Common myeloid progenitor, CD34-positive (primary cell): ENCODE data around the gene ANKRD18B.
"Not testable (repeated sequence)": the region's sequence is repeated elsewhere in the genome, so short reads cannot be mapped to it uniquely, and the experiment has no call there.

Experiments
- CTCF ChIA-PET: fragments of 350-600 bp; sonication (Branson Sonifier 250); formaldehyde crosslinking; loops from one replicate; lab custom pipeline; 2021; ENCODE audit warnings: antibody characterized with exemption; lab: Charles Lee
- POLR2A ChIA-PET: fragments of 350-600 bp; sonication (Branson Sonifier 250); formaldehyde crosslinking; loops from one replicate; lab custom pipeline; 2021; ENCODE audit warnings: antibody characterized with exemption; lab: Charles Lee
- DNase-seq, 3 donors: peaks; one replicate each; pipeline versions ENCODE4 v3.0.0 to v3.0.0-alpha.2; 2013
- H3K27ac ChIP-seq, 2 experiments: 1 replicate in 1 of 2; 2 replicates in 1 of 2; pipeline ENCODE4 v1.7.0; 2013; ENCODE audit warnings: inconsistent platforms in 2 of 2, low read length in 2 of 2, mild to moderate bottlenecking in 2 of 2, low read depth in 1 of 2, moderate library complexity in 1 of 2; ENCODE audit not compliant: severe bottlenecking in 2 of 2, insufficient read depth in 1 of 2, poor library complexity in 1 of 2
- H3K27me3 ChIP-seq, 5 experiments: replicated peaks in 2 of 5; 1 replicate in 3 of 5; 2 replicates in 2 of 5; pipeline versions ENCODE4 v1.6.1 to v1.7.0; 2013; ENCODE audit warnings: low read length in 4 of 5, mild to moderate bottlenecking in 2 of 5, moderate library complexity in 2 of 5, inconsistent platforms in 1 of 5; ENCODE audit not compliant: insufficient read depth in 5 of 5, control insufficient read depth in 4 of 5
- H3K36me3 ChIP-seq, 4 experiments: 1 replicate in 2 of 4; 2 replicates in 2 of 4; pipeline versions ENCODE4 v1.6.1 to v1.7.0; 2013; ENCODE audit warnings: low read length in 3 of 4, control low read depth in 1 of 4, mild to moderate bottlenecking in 1 of 4; ENCODE audit not compliant: control insufficient read depth in 4 of 4, insufficient read depth in 4 of 4
- H3K4me1 ChIP-seq, 4 experiments: 1 replicate in 3 of 4; 2 replicates in 1 of 4; pipeline versions ENCODE4 v1.6.1 to v1.7.1; 2013; ENCODE audit warnings: low read length in 3 of 4, mild to moderate bottlenecking in 3 of 4, control low read depth in 1 of 4, inconsistent platforms in 1 of 4, moderate library complexity in 1 of 4; ENCODE audit not compliant: control insufficient read depth in 4 of 4, insufficient read depth in 4 of 4; ENCODE audit errors: control extremely low read depth in 1 of 4
- H3K4me3 ChIP-seq, 7 experiments: 1 replicate in 4 of 7; 2 replicates in 3 of 7; pipeline versions ENCODE4 v1.5.1 to v1.7.0; 2013; ENCODE audit warnings: mild to moderate bottlenecking in 7 of 7, low read length in 6 of 7, moderate library complexity in 6 of 7, inconsistent platforms in 2 of 7, low read depth in 2 of 7, control low read depth in 1 of 7; ENCODE audit not compliant: insufficient read depth in 4 of 7, control insufficient read depth in 1 of 7; ENCODE audit errors: extremely low read depth in 1 of 7
- H3K9me3 ChIP-seq, 5 experiments: 1 replicate in 4 of 5; 2 replicates in 1 of 5; pipeline versions ENCODE4 v1.6.1 to v1.7.1; 2013; ENCODE audit warnings: low read length in 4 of 5, mild to moderate bottlenecking in 2 of 5, inconsistent platforms in 1 of 5, low read depth in 1 of 5, moderate library complexity in 1 of 5; ENCODE audit not compliant: control insufficient read depth in 4 of 5, insufficient read depth in 2 of 5; ENCODE audit errors: control extremely low read depth in 1 of 5
- WGBS: methylation state at CpG from one replicate; pipeline ENCODE4 v1.1.5; 2013; ENCODE audit not compliant: insufficient coverage; 5-methylcytosine and 5-hydroxymethylcytosine counted together

ANKRD18B gene

GRCh38 chr9:33524306-33524947 lies 376 bp downstream of the ANKRD18B start:
- ChIA-PET POLR2A (no interaction called here), CTCF (interaction anchor here (1.2 to 1.6 kb wide), 2 partner anchors 58 to 213 kb away, joined by 3 read pairs; no protein-coding TSS in a partner anchor)
- Histone ChIP-seq H3K27ac (no peak overlapping the region), H3K36me3 (no peaks in the 10 kb centered on the region), H3K4me3 (peak overlapping the region in 6 of 7 experiments; percentile 40 to 66 (median 58)), H3K9me3 (no peaks in the 10 kb centered on the region), H3K27me3 (peaks cover 0 to 54% (median 4%) of the 10 kb centered on the region in 5 experiments), H3K4me1 (peaks cover 0 to 16% (median 14%) of the 10 kb centered on the region in 4 experiments)
- DNase-seq = no peak
- WGBS = 0% methylated on average over 39 of the region's 45 CpGs

GRCh38 chr9:33528069-33528468 lies 4.0 kb downstream of the ANKRD18B start:
- DNase-seq, CTCF ChIA-PET, H3K27ac ChIP-seq, POLR2A ChIA-PET, H3K9me3 ChIP-seq, H3K4me3 ChIP-seq, H3K36me3 ChIP-seq: not testable (repeated sequence)
- Histone ChIP-seq H3K4me1 (peaks cover 0 to 16% (median 14%) of the 10 kb centered on the region in 4 experiments), H3K27me3 (peaks cover 0 to 48% (median 4%) of the 10 kb centered on the region in 5 experiments)

- H3K9me3 ChIP-seq, H3K27ac ChIP-seq, H3K4me1 ChIP-seq, CTCF ChIA-PET, POLR2A ChIA-PET, H3K27me3 ChIP-seq, DNase-seq, H3K36me3 ChIP-seq, H3K4me3 ChIP-seq: not testable (repeated sequence)
- WGBS = no CpG with 5 or more reads among the region's 3 CpGs
Observed at GRCh38 chr9:33533958-33534357, 9.9 kb downstream of the ANKRD18B start.

GRCh38 chr9:33535541-33535940 lies 11.5 kb downstream of the ANKRD18B start:
- ChIA-PET POLR2A (no interaction called here), CTCF (no interaction called here)
- DNase-seq = no peak
- Histone ChIP-seq H3K36me3 (no peaks in the 10 kb centered on the region), H3K27ac (no peak overlapping the region), H3K4me1 (no peaks in the 10 kb centered on the region), H3K9me3 (no peaks in the 10 kb centered on the region), H3K27me3 (peaks cover 0 to 3% (median 0%) of the 10 kb centered on the region in 5 experiments), H3K4me3 (no peak overlapping the region)
- WGBS = no CpG with 5 or more reads among the region's 2 CpGs

GRCh38 chr9:33543463-33543862 lies 19.4 kb downstream of the ANKRD18B start:
- POLR2A ChIA-PET, CTCF ChIA-PET, H3K9me3 ChIP-seq, H3K27me3 ChIP-seq, H3K27ac ChIP-seq, H3K4me1 ChIP-seq, H3K36me3 ChIP-seq, DNase-seq, H3K4me3 ChIP-seq: not testable (repeated sequence)
- 86% methylated on average over 1 of the region's 2 CpGs for WGBS

GRCh38 chr9:33545715-33546114 lies 21.7 kb downstream of the ANKRD18B start:
- DNase-seq, H3K9me3 ChIP-seq, H3K4me3 ChIP-seq, H3K27me3 ChIP-seq, H3K36me3 ChIP-seq, POLR2A ChIA-PET, H3K27ac ChIP-seq, CTCF ChIA-PET, H3K4me1 ChIP-seq: not testable (repeated sequence)
- no CpG with 5 or more reads among the region's 2 CpGs for WGBS

GRCh38 chr9:33548816-33549215 lies 24.8 kb downstream of the ANKRD18B start:
- no CpG with 5 or more reads among the region's 4 CpGs for WGBS
- H3K4me3 ChIP-seq, H3K9me3 ChIP-seq, DNase-seq, H3K27ac ChIP-seq, CTCF ChIA-PET, H3K27me3 ChIP-seq, H3K36me3 ChIP-seq, H3K4me1 ChIP-seq, POLR2A ChIA-PET: not testable (repeated sequence)
